ENCODE data around the gene FADD.

GRCh38 chr11:70186936-70187335 lies 16.2 kb upstream of the FADD start:
- TF ChIP-seq CTCF (IDR thresholded peaks at IDR 0.05) (no peak), POLR2A (IDR thresholded peaks at IDR 0.05) (no peak)

Measured in body of pancreas (tissue), 4 donors.